Midbrain (tissue), 1 donor: ENCODE measurements around the gene ARFGEF2.
A peak's percentile ranks its signal among the peaks of the same experiment; 100 is the strongest.
"Not testable (repeated sequence)": the region's sequence is repeated elsewhere in the genome, so short reads cannot be mapped to it uniquely, and the experiment has no call there.

Experiments used
- DNase-seq: peaks from one replicate; lab custom pipeline; 2025; lab: John Stamatoyannopoulos, UW

The ARFGEF2 gene

GRCh38 chr20:48921168-48921882 is at the start of gene ARFGEF2:
ARFGEF2 (plus strand) TSS chr20:48921711; CDS start chr20:48921890, 179 bp downstream.
- peak; percentile 95 for DNase-seq

GRCh38 chr20:48875233-48875913 is 46.1 kb upstream of the ARFGEF2 start:
- no peak for DNase-seq

GRCh38 chr20:48875914-48876240 is 45.6 kb upstream of the ARFGEF2 start:
- no peak for DNase-seq

- no peak for DNase-seq
Measured at GRCh38 chr20:48877304-48877703, 44.2 kb upstream of the ARFGEF2 start.

- no peak for DNase-seq
Measured at GRCh38 chr20:48878534-48879248, 42.8 kb upstream of the ARFGEF2 start.

GRCh38 chr20:48879612-48880245 is 41.8 kb upstream of the ARFGEF2 start:
- no peak for DNase-seq

GRCh38 chr20:48880331-48880730 is 41.2 kb upstream of the ARFGEF2 start:
- no peak for DNase-seq

GRCh38 chr20:48880981-48881657 is 40.4 kb upstream of the ARFGEF2 start:
- no peak for DNase-seq

- DNase-seq = no peak
Measured at GRCh38 chr20:48885237-48885636, 36.3 kb upstream of the ARFGEF2 start.

GRCh38 chr20:48886194-48886593 is 35.3 kb upstream of the ARFGEF2 start:
- DNase-seq = peak; percentile 2

GRCh38 chr20:48886811-48887210 is 34.7 kb upstream of the ARFGEF2 start:
- no peak for DNase-seq

- DNase-seq = not testable (repeated sequence)
Measured at GRCh38 chr20:48888517-48888916, 33.0 kb upstream of the ARFGEF2 start.

GRCh38 chr20:48889140-48889790 is 32.2 kb upstream of the ARFGEF2 start:
- no peak for DNase-seq

GRCh38 chr20:48891235-48892048 is 30.1 kb upstream of the ARFGEF2 start:
- DNase-seq = no peak

GRCh38 chr20:48892049-48892470 is 29.5 kb upstream of the ARFGEF2 start:
- DNase-seq = no peak

GRCh38 chr20:48892891-48893290 is 28.6 kb upstream of the ARFGEF2 start:
- no peak for DNase-seq

GRCh38 chr20:48893374-48893773 is 28.1 kb upstream of the ARFGEF2 start:
- no peak for DNase-seq

GRCh38 chr20:48897305-48898010 is 24.1 kb upstream of the ARFGEF2 start:
- DNase-seq = no peak

GRCh38 chr20:48898210-48898609 is 23.3 kb upstream of the ARFGEF2 start:
- DNase-seq = no peak
